ENCODE data around the gene TRMT1L.

The TRMT1L gene

DNA sequence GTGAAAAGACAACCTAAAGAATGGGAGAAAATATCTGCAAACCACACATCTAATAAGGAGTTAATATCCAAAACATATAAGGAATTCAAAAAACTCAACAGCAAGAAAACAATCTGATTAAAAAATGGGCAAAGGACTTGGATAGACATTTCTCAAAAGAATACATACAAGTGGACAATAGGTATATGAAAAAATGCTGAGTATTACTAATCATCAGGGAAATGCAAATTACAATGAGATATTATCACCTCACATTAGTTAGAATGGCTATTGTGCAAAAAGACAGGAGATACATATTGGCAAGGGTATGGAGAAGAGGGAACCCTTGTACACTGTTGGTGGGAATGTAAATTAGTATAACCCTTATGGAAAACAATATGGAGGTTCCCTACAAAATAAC lies 44.9 kb downstream of the TRMT1L start:
- no peak for DNase-seq

GRCh38 chr1:185110145-185110544 lies 46.6 kb downstream of the TRMT1L start:
- DNase-seq = no peak

DNA sequence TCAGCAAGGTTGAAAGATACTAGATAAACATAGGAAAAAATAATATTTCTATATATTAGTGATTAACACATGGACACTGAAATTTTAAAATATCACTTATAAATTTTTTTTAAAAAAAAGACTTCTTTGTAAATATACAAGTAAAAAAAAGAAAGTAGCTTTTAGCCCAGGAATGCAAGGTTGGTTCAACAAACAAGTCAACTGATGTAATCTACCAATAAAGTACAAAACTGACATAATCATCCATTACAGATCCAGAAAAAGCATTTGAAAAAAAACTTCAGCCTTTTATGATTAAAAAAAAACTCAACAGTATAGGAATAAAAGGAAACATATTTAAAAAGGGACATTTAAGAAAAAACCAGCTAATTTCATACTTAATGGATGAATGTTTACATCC lies 48.4 kb downstream of the TRMT1L start:
- no peak for DNase-seq

DNA sequence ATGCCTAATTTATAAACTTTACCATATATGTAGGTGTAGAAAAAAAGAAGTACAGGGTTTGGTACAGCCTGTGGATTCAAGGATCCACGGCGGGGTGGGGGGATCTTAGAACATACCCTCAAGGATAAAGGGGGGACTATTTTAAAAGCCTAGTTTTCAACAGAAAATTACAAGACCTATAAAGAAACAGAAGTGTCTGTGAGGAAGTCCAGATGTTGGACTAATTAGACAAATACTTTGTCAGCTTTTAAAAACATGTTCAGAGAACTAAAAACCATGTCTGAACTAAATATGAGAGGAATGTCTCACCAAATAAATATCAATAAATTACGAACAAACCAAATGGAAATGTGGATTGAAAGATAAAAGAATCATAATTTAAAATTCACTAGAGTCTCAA lies 51.6 kb downstream of the TRMT1L start:
- DNase-seq = no peak

GRCh38 chr1:185104083-185104482 lies 52.7 kb downstream of the TRMT1L start:
- no peak for DNase-seq

- peak; percentile 80 for DNase-seq
These were observed 60.2 kb downstream of the TRMT1L start for GRCh38 chr1:185096531-185096930.

DNA sequence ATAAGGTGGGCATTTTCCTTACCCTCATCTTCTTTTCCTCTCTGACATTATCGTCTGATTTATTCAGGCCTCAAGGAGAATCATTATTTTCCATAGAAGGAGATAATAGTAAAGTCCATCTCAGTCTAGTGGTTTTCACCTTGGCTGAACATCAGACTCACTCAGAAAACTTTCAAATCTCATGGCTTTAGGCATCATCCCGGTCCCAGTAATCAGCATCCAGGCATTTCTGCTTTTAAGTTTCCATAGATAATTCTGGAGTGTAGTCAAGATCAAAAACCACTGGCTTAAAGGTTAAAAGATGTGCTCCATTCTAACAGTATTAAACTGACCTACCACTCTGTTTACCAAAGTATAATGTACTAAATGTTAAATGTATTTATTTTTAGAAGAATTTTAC lies 62.0 kb downstream of the TRMT1L start:
- no peak for DNase-seq

- DNase-seq = no peak
These were observed 65.3 kb downstream of the TRMT1L start for GRCh38 chr1:185091480-185091879.

GRCh38 chr1:185087746-185088145 lies 69.0 kb downstream of the TRMT1L start:
- DNase-seq = no peak

- no peak for DNase-seq
These were observed 69.7 kb downstream of the TRMT1L start for GRCh38 chr1:185087101-185087500.

GRCh38 chr1:185083818-185084217 lies 72.9 kb downstream of the TRMT1L start:
- DNase-seq = no peak

GRCh38 chr1:185080422-185080821 lies 76.3 kb downstream of the TRMT1L start:
- no peak for DNase-seq

DNA sequence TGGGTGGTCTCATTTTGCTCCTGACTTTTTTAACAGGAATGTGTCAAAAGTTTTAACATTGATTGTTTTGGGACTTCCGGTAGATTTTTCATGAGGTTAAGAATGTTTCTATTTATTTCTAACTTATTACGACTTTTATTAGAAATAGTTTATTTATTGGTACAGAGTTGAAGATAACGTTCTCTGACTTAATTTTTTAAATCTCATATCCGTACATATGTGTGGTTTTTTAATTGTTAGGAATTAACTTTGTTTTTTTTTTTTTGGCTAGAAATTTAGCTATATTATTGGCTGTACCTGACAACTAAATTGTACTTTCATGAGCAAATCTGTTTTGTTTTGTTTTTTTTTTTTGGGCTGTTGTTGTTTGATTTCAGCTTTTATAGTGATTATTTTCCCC lies 79.4 kb downstream of the TRMT1L start:
- DNase-seq = no peak

DNA sequence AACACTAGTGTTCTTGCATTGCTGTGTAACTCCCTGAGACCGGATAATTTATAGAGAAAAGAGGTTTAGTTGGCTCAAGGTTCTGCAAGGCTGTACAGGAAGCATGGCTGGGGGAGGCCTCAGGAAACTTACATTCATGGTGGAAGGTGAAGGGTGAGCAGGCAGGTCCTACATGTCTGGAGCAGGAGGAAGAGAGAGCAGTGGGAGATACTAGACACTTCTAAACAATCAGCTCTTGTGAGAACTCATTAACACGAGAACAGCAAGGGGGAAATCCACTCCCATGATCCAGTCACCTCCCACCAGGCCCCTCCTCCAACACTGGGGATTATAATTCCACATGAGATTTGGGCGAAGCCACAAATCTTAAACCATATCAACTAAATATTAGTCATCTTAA lies 81.3 kb downstream of the TRMT1L start:
- DNase-seq = no peak

- peak; percentile 40 for DNase-seq
These were observed 82.4 kb downstream of the TRMT1L start for GRCh38 chr1:185074307-185074706.

GRCh38 chr1:185073725-185074124 lies 83.0 kb downstream of the TRMT1L start:
- no peak for DNase-seq

DNA sequence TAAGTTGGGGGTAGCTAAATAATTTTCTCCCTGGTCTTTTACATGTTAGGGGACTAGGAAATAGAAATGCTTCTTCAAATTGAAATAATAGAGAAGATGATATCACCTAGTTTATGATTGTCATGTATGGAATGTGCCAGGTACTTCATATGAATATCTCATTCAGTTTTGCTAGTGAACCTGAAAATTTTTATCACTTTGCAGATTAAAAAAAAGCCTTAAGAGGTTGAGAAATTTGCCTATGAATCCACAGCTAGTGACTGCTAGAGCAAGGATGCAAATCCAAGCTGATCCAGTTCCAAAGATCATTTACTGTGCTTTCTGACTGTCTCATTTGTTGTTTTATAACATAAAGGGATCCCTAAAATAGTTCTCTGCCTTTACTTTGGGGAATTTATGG lies 86.7 kb downstream of the TRMT1L start:
- no peak for DNase-seq

GRCh38 chr1:185069202-185069772 lies 87.5 kb downstream of the TRMT1L start:
- DNase-seq = no peak

GRCh38 chr1:185068341-185068740 lies 88.4 kb downstream of the TRMT1L start:
- no peak for DNase-seq

Measured in HCEC 1CT (cell line).